GM21717 (cell line): ENCODE results near the gene OR51T1.

ENCODE experiments used
- ATAC-seq: cut with Tn5 transposase; IDR thresholded peaks from one replicate; pipeline ENCODE4 v1.9.1; 2021; ENCODE audit warnings: mild to moderate bottlenecking, moderate library complexity; ENCODE audit not compliant: unreplicated experiment

The OR51T1 gene

DNA sequence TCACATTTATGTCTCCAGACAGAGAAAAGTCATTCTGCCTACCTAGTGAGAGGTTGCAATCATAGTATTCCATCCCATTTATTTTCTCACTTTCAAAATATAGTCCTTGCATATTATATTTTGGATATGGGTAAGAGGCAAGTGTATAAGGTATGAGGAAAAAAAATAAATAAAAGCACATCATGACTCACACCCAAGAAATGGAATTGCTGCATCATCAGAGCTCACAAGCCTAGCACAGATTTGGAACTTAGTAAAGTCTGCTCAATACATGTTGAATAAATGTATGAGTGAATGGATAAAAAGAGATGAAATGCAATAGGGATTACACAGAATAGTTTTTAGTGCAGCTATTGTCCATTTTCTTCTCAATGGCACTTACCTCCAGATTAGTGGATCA lies 44.9 kb downstream of the OR51T1 start:
- no peak for ATAC-seq
